ENCODE data around the gene GRAMD1B.

GRAMD1B gene

GRCh38 chr11:123543797-123544196 is 113.7 kb downstream of the GRAMD1B start:
- ChIA-PET CTCF (interaction anchor here (0.9 to 1.8 kb wide), 7 partner anchors 9 to 35 kb away, joined by 3 to 7 read pairs (median 4); no protein-coding TSS in a partner anchor), POLR2A (no interaction called here)
- DNase-seq (ENCODE audit: low read depth, low spot score), result peak; percentile 33
- H3K4me3 ChIP-seq (ENCODE audit: low read depth, low read length), result no peak overlapping the region
- TF ChIP-seq, protein P1, sequence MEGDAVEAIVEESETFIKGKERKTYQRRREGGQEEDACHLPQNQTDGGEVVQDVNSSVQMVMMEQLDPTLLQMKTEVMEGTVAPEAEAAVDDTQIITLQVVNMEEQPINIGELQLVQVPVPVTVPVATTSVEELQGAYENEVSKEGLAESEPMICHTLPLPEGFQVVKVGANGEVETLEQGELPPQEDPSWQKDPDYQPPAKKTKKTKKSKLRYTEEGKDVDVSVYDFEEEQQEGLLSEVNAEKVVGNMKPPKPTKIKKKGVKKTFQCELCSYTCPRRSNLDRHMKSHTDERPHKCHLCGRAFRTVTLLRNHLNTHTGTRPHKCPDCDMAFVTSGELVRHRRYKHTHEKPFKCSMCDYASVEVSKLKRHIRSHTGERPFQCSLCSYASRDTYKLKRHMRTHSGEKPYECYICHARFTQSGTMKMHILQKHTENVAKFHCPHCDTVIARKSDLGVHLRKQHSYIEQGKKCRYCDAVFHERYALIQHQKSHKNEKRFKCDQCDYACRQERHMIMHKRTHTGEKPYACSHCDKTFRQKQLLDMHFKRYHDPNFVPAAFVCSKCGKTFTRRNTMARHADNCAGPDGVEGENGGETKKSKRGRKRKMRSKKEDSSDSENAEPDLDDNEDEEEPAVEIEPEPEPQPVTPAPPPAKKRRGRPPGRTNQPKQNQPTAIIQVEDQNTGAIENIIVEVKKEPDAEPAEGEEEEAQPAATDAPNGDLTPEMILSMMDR (IDR thresholded peaks at IDR 0.05; ENCODE audit: insufficient read depth, low read length, missing control alignments), result no peak

DNA sequence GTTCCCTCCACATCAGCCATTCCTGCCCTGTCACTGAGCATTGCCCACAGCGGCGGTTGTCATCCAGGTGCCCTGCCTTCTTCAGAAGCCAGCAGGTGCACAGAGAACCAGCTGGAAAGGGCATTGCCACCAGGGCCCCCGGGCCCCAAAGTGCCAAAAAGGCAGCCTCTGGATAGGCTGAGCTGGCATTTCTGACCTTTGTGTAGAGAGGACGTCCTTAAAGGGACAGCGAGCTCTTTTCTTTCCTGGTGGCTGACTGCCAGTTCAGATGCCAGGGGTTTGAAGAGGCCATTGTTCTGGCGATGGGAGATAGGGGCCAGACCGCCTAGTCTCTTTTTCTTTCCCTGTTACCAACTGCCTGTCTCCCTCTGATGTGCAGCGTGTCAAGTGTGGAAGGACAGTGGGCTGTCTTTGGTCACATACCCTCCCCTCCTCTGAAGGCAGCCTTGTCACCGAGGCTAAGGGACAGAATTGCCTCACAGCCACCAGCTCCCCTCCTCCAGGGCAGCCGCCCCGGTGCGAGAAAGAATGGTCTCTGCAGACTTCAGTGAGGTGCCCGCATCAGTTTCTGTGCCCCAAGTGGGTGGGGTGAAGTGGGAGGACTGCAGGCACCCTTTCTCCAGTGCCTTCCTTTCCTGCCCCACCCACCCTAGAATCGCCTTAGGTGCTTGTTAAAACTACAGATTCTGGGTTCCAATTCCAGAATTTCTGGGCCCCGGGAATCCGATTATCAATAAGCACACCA is 114.7 kb downstream of the GRAMD1B start:
- no peak for DNase-seq (ENCODE audit: low read depth, low spot score)
- TF ChIP-seq, protein P1 (IDR thresholded peaks at IDR 0.05; ENCODE audit: insufficient read depth, low read length, missing control alignments), result no peak
- CTCF ChIA-PET, result interaction anchor here (0.8 to 3.4 kb wide), 7 partner anchors 9 to 167 kb away, joined by 3 to 19 read pairs (median 11); no protein-coding TSS in a partner anchor
- H3K4me3 ChIP-seq (ENCODE audit: low read depth, low read length), result no peak overlapping the region
- POLR2A ChIA-PET, result no interaction called here

GRCh38 chr11:123545726-123546270 is 115.7 kb downstream of the GRAMD1B start:
- TF ChIP-seq, protein P1 (IDR thresholded peaks at IDR 0.05; ENCODE audit: insufficient read depth, low read length, missing control alignments), result no peak
- DNase-seq (ENCODE audit: low read depth, low spot score), result no peak
- POLR2A ChIA-PET, result interaction anchor here (0.7 to 1.3 kb wide), 4 partner anchors 14 to 102 kb away, joined by 3 to 10 read pairs (median 4); no protein-coding TSS in a partner anchor
- CTCF ChIA-PET, result interaction anchor here (0.8 to 3.4 kb wide), 10 partner anchors 9 to 166 kb away, joined by 3 to 19 read pairs (median 10); no protein-coding TSS in a partner anchor
- H3K4me3 ChIP-seq (ENCODE audit: low read depth, low read length), result no peak overlapping the region

DNA sequence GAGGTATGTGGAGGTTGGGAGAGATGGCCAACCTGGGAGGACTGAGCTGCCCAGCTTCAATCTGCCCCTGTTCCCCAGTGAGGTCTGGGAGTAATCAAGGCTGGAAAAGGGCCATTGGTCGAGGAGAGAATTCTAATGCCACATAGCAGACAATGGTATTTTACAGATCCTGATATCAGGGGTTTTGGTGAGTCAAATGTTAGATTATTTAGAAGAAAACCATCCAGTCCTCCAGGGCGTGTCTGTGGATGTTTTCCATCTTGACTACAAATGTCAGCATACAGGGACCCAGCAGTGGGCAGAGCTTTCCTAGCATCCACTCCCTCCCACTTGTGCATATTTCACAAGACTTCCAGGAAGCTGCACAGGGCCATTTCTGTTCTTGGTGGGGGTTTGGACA is 116.4 kb downstream of the GRAMD1B start:
- TF ChIP-seq, protein P1 (IDR thresholded peaks at IDR 0.05; ENCODE audit: insufficient read depth, low read length, missing control alignments), result no peak
- POLR2A ChIA-PET, result interaction anchor here (0.7 to 1.3 kb wide), 5 partner anchors 11 to 102 kb away, joined by 3 to 10 read pairs (median 3); no protein-coding TSS in a partner anchor
- H3K4me3 ChIP-seq (ENCODE audit: low read depth, low read length), result no peak overlapping the region
- peak; percentile 44 for DNase-seq (ENCODE audit: low read depth, low spot score)
- CTCF ChIA-PET, result interaction anchor here (0.9 to 3.4 kb wide), 9 partner anchors 8 to 35 kb away, joined by 3 to 19 read pairs (median 11); no protein-coding TSS in a partner anchor

- no peak for DNase-seq (ENCODE audit: low read depth, low spot score)
- POLR2A ChIA-PET, result interaction anchor here (0.9 to 1.3 kb wide), 3 partner anchors 10 to 53 kb away, joined by 3 to 10 read pairs (median 4); no protein-coding TSS in a partner anchor
- CTCF ChIA-PET, result interaction anchor here (1.4 to 3.4 kb wide), 7 partner anchors 7 to 33 kb away, joined by 5 to 16 read pairs (median 11); no protein-coding TSS in a partner anchor
- TF ChIP-seq, protein P1 (IDR thresholded peaks at IDR 0.05; ENCODE audit: insufficient read depth, low read length, missing control alignments), result no peak
- H3K4me3 ChIP-seq (ENCODE audit: low read depth, low read length), result no peak overlapping the region
These were observed 117.1 kb downstream of the GRAMD1B start for GRCh38 chr11:123547180-123547579.

DNA sequence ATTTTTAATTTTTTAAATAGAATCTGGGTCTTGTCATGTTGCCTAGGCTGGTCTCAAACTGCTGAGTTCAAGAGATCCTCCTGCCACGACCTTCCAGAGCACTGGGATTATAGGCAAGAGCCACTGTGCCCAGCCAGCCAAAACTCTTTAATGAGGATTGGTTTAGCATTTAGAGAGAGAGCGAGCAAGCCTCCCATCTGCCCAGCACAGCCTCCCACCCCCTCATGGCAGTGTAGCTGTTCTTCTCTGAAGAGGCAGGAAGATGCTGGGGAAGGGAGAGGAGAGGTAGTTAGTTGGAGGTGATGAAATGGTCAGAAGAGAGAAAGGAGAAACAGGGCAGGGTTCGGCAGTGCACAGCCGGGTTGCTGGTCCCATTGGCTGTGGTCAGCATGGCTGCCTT is 118.7 kb downstream of the GRAMD1B start:
- CTCF ChIA-PET, result interaction anchor here (1.4 to 2.6 kb wide), 4 partner anchors 10 to 37 kb away, joined by 5 to 10 read pairs (median 6); no protein-coding TSS in a partner anchor
- TF ChIP-seq, protein P1 (IDR thresholded peaks at IDR 0.05; ENCODE audit: insufficient read depth, low read length, missing control alignments), result no peak

More for the DNA sequence above, 118.7 kb downstream of the GRAMD1B start:
- no peak for DNase-seq (ENCODE audit: low read depth, low spot score)
- POLR2A ChIA-PET, result no interaction called here
- no peak overlapping the region for H3K4me3 ChIP-seq (ENCODE audit: low read depth, low read length)

Data from AG04449 (cell line).